ENCODE data around the gene NXPE3. TPM values are rescaled to one million over a fixed set of nuclear protein-coding genes. Genes with fewer than 3 reads are reported as not detected.

NXPE3 gene
- total and polyA plus RNA-seq, 2 of the 8 experiments (the other 6 are each of a cell fraction or from before 2014, with no cell fraction given): 10.9 to 22.7 TPM

GRCh38 chr3:101845425-101845824 is 66.4 kb downstream of the NXPE3 start:
- Histone ChIP-seq H3K4me3 (ENCODE audit: extremely low read depth in 1 of 4, insufficient read depth in 2 of 4, low read depth in 3 of 4, low read length in 4 of 4) (no peak overlapping the region), H3K27ac (ENCODE audit: low read depth, low read length) (no peak overlapping the region), H3K4me1 (replicated peaks in 1 of 4; ENCODE audit: control insufficient read depth in 3 of 4, insufficient read depth in 4 of 4, low read length in 3 of 4) (peaks cover 8 to 20% (median 16%) of the 10 kb centered on the region in 4 experiments), H3K36me3 (ENCODE audit: control insufficient read depth in 2 of 4, insufficient read depth in 4 of 4, low read length in 3 of 4) (no peaks in the 10 kb centered on the region), H2BK15ac (ENCODE audit: low read length) (no peak overlapping the region), H4K20me1 (replicated peaks in 1 of 2; ENCODE audit: control insufficient read depth in 1 of 2, insufficient read depth in 2 of 2, low read length in 2 of 2) (no peaks in the 10 kb centered on the region), H4K91ac (replicated peaks; ENCODE audit: insufficient read length, low read length) (no peak overlapping the region), H4K8ac (ENCODE audit: extremely low read depth, insufficient read depth, low read length) (no peak overlapping the region), H3K79me1 (ENCODE audit: low read depth, low read length) (no peaks in the 10 kb centered on the region), H3K14ac (ENCODE audit: insufficient read length) (no peak overlapping the region), H3K4ac (replicated peaks; ENCODE audit: insufficient read length, low read depth, low read length) (no peak overlapping the region), H3K9me3 (ENCODE audit: insufficient read depth in 2 of 2, low read depth in 1 of 2, low read length in 1 of 2) (no peaks in the 10 kb centered on the region), H2BK20ac (ENCODE audit: low read length) (no peak overlapping the region), H2AK5ac (ENCODE audit: low read depth, low read length) (no peak overlapping the region), H3K56ac (replicated peaks; ENCODE audit: insufficient read length, low read depth, low read length) (no peak overlapping the region), H2BK12ac (ENCODE audit: low read depth, low read length) (no peak overlapping the region; the same call in 1 of the 2 replicates), H4K5ac (ENCODE audit: insufficient read length, low read depth, low read length) (no peak overlapping the region), H3K79me2 (ENCODE audit: control insufficient read depth in 1 of 2, insufficient read depth in 2 of 2, low read length in 2 of 2) (peaks cover 4 to 9% of the 10 kb centered on the region in 2 experiments; a peak in 3 of 4 replicates), H3K27me3 (replicated peaks in 1 of 4; ENCODE audit: control insufficient read depth in 3 of 4, extremely low read depth in 1 of 4, insufficient read depth in 3 of 4, low read length in 3 of 4) (no peaks in the 10 kb centered on the region), H3K23me2 (ENCODE audit: low read depth, low read length) (no peaks in the 10 kb centered on the region; the same call in 1 of the 2 replicates), H3K18ac (ENCODE audit: extremely low read depth, low read length) (no peak overlapping the region), H2BK5ac (ENCODE audit: low read depth, low read length) (no peak overlapping the region), H3K9ac (replicated peaks in 1 of 4; ENCODE audit: extremely low read depth in 1 of 4, low read depth in 3 of 4, low read length in 3 of 4) (no peak overlapping the region), H3K23ac (ENCODE audit: insufficient read length) (no peak overlapping the region), H3K4me2 (ENCODE audit: insufficient read depth in 1 of 2, low read depth in 2 of 2, low read length in 2 of 2) (no peak overlapping the region), H2BK120ac (replicated peaks; ENCODE audit: low read depth, low read length) (no peak overlapping the region), H2AFZ (ENCODE audit: low read length) (no peak overlapping the region)
- DNase-seq (ENCODE audit: low read depth in 1 of 2, low spot score in 2 of 2) (no peak), FAIRE-seq (no peak)
- WGBS, 2 experiments (ENCODE audit: extremely low coverage in 1 of 2, insufficient coverage in 1 of 2, insufficient read length in 1 of 2, insufficient replicate concordance in 2 of 2, low coverage in 1 of 2, low lambda C conversion rate in 2 of 2, missing lambda C conversion rate in 1 of 2): 100% methylated on average over 2 of the region's 2 CpGs; no CpG with 5 or more reads in 1 of the 2 experiments
- CTCF ChIA-PET (ENCODE audit: partially characterized antibody): interaction anchor here (2.2 kb wide), 1 partner anchor 43 kb away, joined by 5 read pairs; no protein-coding TSS in a partner anchor
- POLR2A ChIA-PET (ENCODE audit: partially characterized antibody): interaction anchor here (0.6 kb wide), 1 partner anchor 33 kb away, joined by 3 read pairs; no protein-coding TSS in a partner anchor
- no peak for TF ChIP-seq CBX5 (IDR thresholded peaks at IDR 0.05; ENCODE audit: low read depth, low read length)
- no peak for TF ChIP-seq CTCF (IDR thresholded peaks at IDR 0.05; ENCODE audit: control extremely low read depth in 1 of 3, insufficient read depth in 1 of 3, low read depth in 1 of 3, low read length in 3 of 3)
- TF ChIP-seq TAF1 (IDR thresholded peaks at IDR 0.05; ENCODE audit: low read depth, low read length): no peak
- TF ChIP-seq RFX5 (IDR thresholded peaks at IDR 0.05; ENCODE audit: borderline replicate concordance, low read depth, low read length): no peak
- no peak for TF ChIP-seq EGR1 (IDR thresholded peaks at IDR 0.05; ENCODE audit: borderline replicate concordance, low read depth, low read length)
- TF ChIP-seq KDM1A (IDR thresholded peaks at IDR 0.05; ENCODE audit: borderline replicate concordance, low read length): no peak
- TF ChIP-seq ATF3 (IDR thresholded peaks at IDR 0.05; ENCODE audit: insufficient read depth, low read depth, low read length): no peak
- no peak for TF ChIP-seq SP2 (IDR thresholded peaks at IDR 0.05; ENCODE audit: low read length)
- no peak for TF ChIP-seq E2F6 (IDR thresholded peaks at IDR 0.05)
- no peak for TF ChIP-seq RAD21 (IDR thresholded peaks at IDR 0.05 in 1 of 2, conservative IDR thresholded peaks at IDR 0.05 in 1 of 2; ENCODE audit: low read depth in 2 of 2, low read length in 2 of 2)
